Activated CD4-positive, alpha-beta memory T cell treated with anti-CD3 and anti-CD28 coated beads for 36 hours (primary cell): ENCODE results near the gene OARD1. TPM values are rescaled to one million over a fixed set of nuclear protein-coding genes. Genes with fewer than 3 reads are reported as not detected.
"Not testable (repeated sequence)": the region's sequence is repeated elsewhere in the genome, so short reads cannot be mapped to it uniquely, and the experiment has no call there.

ENCODE experiments used
- CTCF ChIA-PET: fragments of 350-600 bp; sonication (Branson Sonifier 250); formaldehyde crosslinking; loops from one replicate; lab custom pipeline; 2021; ENCODE audit warnings: antibody characterized with exemption, inconsistent platforms; lab: Charles Lee
- POLR2A ChIA-PET: fragments of 350-600 bp; sonication (Branson Sonifier 250); formaldehyde crosslinking; loops from one replicate; lab custom pipeline; 2021; ENCODE audit warnings: antibody characterized with exemption; lab: Charles Lee
- DNase-seq: peaks from one replicate; pipeline ENCODE4 v3.0.0-alpha.2; 2020
- H3K27ac Mint-ChIP-seq: one replicate; pipeline ENCODE4 v1.8.0; 2021; ENCODE audit warnings: mixed read lengths
- H3K27me3 Mint-ChIP-seq: one replicate; pipeline ENCODE4 v1.8.0; 2021; ENCODE audit warnings: mixed read lengths
- H3K36me3 Mint-ChIP-seq: one replicate; pipeline ENCODE4 v1.8.0; 2021; ENCODE audit warnings: mixed read lengths
- H3K4me1 Mint-ChIP-seq: one replicate; pipeline ENCODE4 v1.8.0; 2021; ENCODE audit warnings: low read depth, mixed read lengths
- H3K4me3 Mint-ChIP-seq: one replicate; pipeline ENCODE4 v1.8.0; 2021; ENCODE audit warnings: mild to moderate bottlenecking, mixed read lengths
- H3K9me3 Mint-ChIP-seq: one replicate; pipeline ENCODE4 v1.8.0; 2021; ENCODE audit warnings: mixed read lengths
- intact Hi-C: fragments of 100-400 bp; cut with micrococcal nuclease; formaldehyde crosslinking; loops from one replicate; pipeline ENCODE4 v1.15.1; 2023
- total RNA-seq, 2 experiments: library from RNA; stranded (reverse); gene quantifications; one replicate each; pipeline ENCODE4 v1.2.3, GENCODE V29; 2021

Gene OARD1
- 10 to 100 TPM; 40.5 to 42.9 TPM for total RNA-seq

GRCh38 chr6:41071923-41072835 is at the start of gene OARD1:
OARD1 (minus strand) TSS chr6:41072356; CDS start chr6:41071634, 722 bp downstream.
- Mint-ChIP-seq H3K4me1 (peaks cover 51% of the 10 kb centered on the region), H3K36me3 (peaks cover 32% of the 10 kb centered on the region), H3K9me3 (no peaks in the 10 kb centered on the region), H3K27ac (peak within 1 kb of the TSS; percentile 98), H3K4me3 (peak within 1 kb of the TSS; percentile 93), H3K27me3 (no peaks in the 10 kb centered on the region)
- peak; percentile 100 for DNase-seq
- CTCF ChIA-PET, result interaction anchor here (1.1 to 1.7 kb wide), 4 partner anchors 33 to 110 kb away, joined by 3 to 7 read pairs (median 5); partner anchors contain the start of gene UNC5CL
- intact Hi-C loops, result loop anchor here (1.0 to 5.0 kb wide), 8 partner anchors 45 to 1957 kb away; partner anchors contain the start of genes FOXP4, KCNK5, SAYSD1 and TFEB
- POLR2A ChIA-PET, result interaction anchor here (1.0 kb wide), 1 partner anchor 32 kb away, joined by 3 read pairs; no protein-coding TSS in a partner anchor

GRCh38 chr6:41120058-41120457 is 47.9 kb upstream of the OARD1 start:
- H3K4me3 Mint-ChIP-seq, result no peak overlapping the region
- ChIA-PET CTCF (no interaction called here), POLR2A (no interaction called here)
- no peak overlapping the region for H3K27ac Mint-ChIP-seq
- no peaks in the 10 kb centered on the region for H3K27me3 Mint-ChIP-seq
- H3K36me3 Mint-ChIP-seq, result peaks cover 16% of the 10 kb centered on the region
- H3K9me3 Mint-ChIP-seq, result no peaks in the 10 kb centered on the region
- intact Hi-C loops, result no loop called here
- DNase-seq, result no peak
- no peaks in the 10 kb centered on the region for H3K4me1 Mint-ChIP-seq

- Mint-ChIP-seq H3K9me3 (no peaks in the 10 kb centered on the region), H3K4me3 (no peak overlapping the region), H3K27ac (no peak overlapping the region), H3K27me3 (no peaks in the 10 kb centered on the region), H3K4me1 (no peaks in the 10 kb centered on the region), H3K36me3 (peaks cover 15% of the 10 kb centered on the region)
- no peak for DNase-seq
- ChIA-PET POLR2A (no interaction called here), CTCF (no interaction called here)
- intact Hi-C loops, result no loop called here
Measured at GRCh38 chr6:41119508-41119907, 47.4 kb upstream of the OARD1 start.

GRCh38 chr6:41115027-41115426 is 42.9 kb upstream of the OARD1 start:
- CTCF ChIA-PET, H3K4me1 Mint-ChIP-seq, H3K27ac Mint-ChIP-seq, DNase-seq, intact Hi-C loops, H3K9me3 Mint-ChIP-seq, H3K4me3 Mint-ChIP-seq, H3K36me3 Mint-ChIP-seq, H3K27me3 Mint-ChIP-seq, POLR2A ChIA-PET: not testable (repeated sequence)

- no peak for DNase-seq
- H3K4me1 Mint-ChIP-seq, result no peaks in the 10 kb centered on the region
- POLR2A ChIA-PET, result no interaction called here
- CTCF ChIA-PET, result interaction anchor here (3.1 kb wide), 1 partner anchor 71 kb away, joined by 9 read pairs; no protein-coding TSS in a partner anchor
- H3K4me3 Mint-ChIP-seq, result no peak overlapping the region
- H3K27ac Mint-ChIP-seq, result no peak overlapping the region
- intact Hi-C loops, result no loop called here
- no peaks in the 10 kb centered on the region for H3K9me3 Mint-ChIP-seq
- peaks cover 5% of the 10 kb centered on the region for H3K36me3 Mint-ChIP-seq
- H3K27me3 Mint-ChIP-seq, result no peaks in the 10 kb centered on the region
Measured at GRCh38 chr6:41111017-41111416, 38.9 kb upstream of the OARD1 start.

GRCh38 chr6:41103847-41104246 is 31.7 kb upstream of the OARD1 start:
- DNase-seq, result no peak
- intact Hi-C loops, result loop anchor here (2.0 to 5.0 kb wide), 2 partner anchors 38 to 97 kb away; partner anchors contain the start of gene TREML2
- H3K27me3 Mint-ChIP-seq, result no peaks in the 10 kb centered on the region
- POLR2A ChIA-PET, result interaction anchor here (1.5 kb wide), 1 partner anchor 31 kb away, joined by 3 read pairs; the partner anchor contains the start of gene NFYA
- H3K9me3 Mint-ChIP-seq, result no peaks in the 10 kb centered on the region
- no peaks in the 10 kb centered on the region for H3K4me1 Mint-ChIP-seq
- H3K4me3 Mint-ChIP-seq, result no peak overlapping the region
- H3K36me3 Mint-ChIP-seq, result peaks cover 27% of the 10 kb centered on the region
- no peak overlapping the region for H3K27ac Mint-ChIP-seq
- CTCF ChIA-PET, result interaction anchor here (0.7 to 2.8 kb wide), 8 partner anchors 11 to 175 kb away, joined by 3 to 14 read pairs (median 4); no protein-coding TSS in a partner anchor

- DNase-seq, result no peak
- intact Hi-C loops, result loop anchor here (5.0 kb wide), 1 partner anchor 41 kb away; no protein-coding TSS in a partner anchor
- H3K27ac Mint-ChIP-seq, result no peak overlapping the region
- no peaks in the 10 kb centered on the region for H3K27me3 Mint-ChIP-seq
- no peaks in the 10 kb centered on the region for H3K4me1 Mint-ChIP-seq
- ChIA-PET CTCF (interaction anchor here (1.0 kb wide), 1 partner anchor 81 kb away, joined by 3 read pairs; no protein-coding TSS in a partner anchor), POLR2A (no interaction called here)
- peaks cover 46% of the 10 kb centered on the region for H3K36me3 Mint-ChIP-seq
- H3K4me3 Mint-ChIP-seq, result no peak overlapping the region
- H3K9me3 Mint-ChIP-seq, result no peaks in the 10 kb centered on the region
Measured at GRCh38 chr6:41100871-41101287, 28.7 kb upstream of the OARD1 start.

- intact Hi-C loops, result no loop called here
- H3K27ac Mint-ChIP-seq, result no peak overlapping the region
- H3K4me3 Mint-ChIP-seq, result no peak overlapping the region
- no peak for DNase-seq
- H3K27me3 Mint-ChIP-seq, result no peaks in the 10 kb centered on the region
- H3K36me3 Mint-ChIP-seq, result peaks cover 63% of the 10 kb centered on the region
- H3K4me1 Mint-ChIP-seq, result no peaks in the 10 kb centered on the region
- no peaks in the 10 kb centered on the region for H3K9me3 Mint-ChIP-seq
- POLR2A ChIA-PET, result no interaction called here
- CTCF ChIA-PET, result no interaction called here
Measured at GRCh38 chr6:41098366-41098765, 26.2 kb upstream of the OARD1 start.

GRCh38 chr6:41097467-41098090 is 25.4 kb upstream of the OARD1 start:
- ChIA-PET CTCF (no interaction called here), POLR2A (no interaction called here)
- Mint-ChIP-seq H3K27me3 (no peaks in the 10 kb centered on the region), H3K4me3 (no peak overlapping the region), H3K4me1 (no peaks in the 10 kb centered on the region), H3K27ac (no peak overlapping the region), H3K36me3 (peaks cover 65% of the 10 kb centered on the region), H3K9me3 (no peaks in the 10 kb centered on the region)
- intact Hi-C loops, result no loop called here
- DNase-seq, result no peak

- Mint-ChIP-seq H3K27me3 (no peaks in the 10 kb centered on the region), H3K27ac (no peak overlapping the region), H3K36me3 (peaks cover 67% of the 10 kb centered on the region), H3K4me3 (no peak overlapping the region), H3K9me3 (no peaks in the 10 kb centered on the region), H3K4me1 (no peaks in the 10 kb centered on the region)
- DNase-seq, result no peak
- ChIA-PET POLR2A (interaction anchor here (0.7 kb wide), 1 partner anchor 333 kb away, joined by 4 read pairs; no protein-coding TSS in a partner anchor), CTCF (interaction anchor here (0.6 to 3.5 kb wide), 4 partner anchors 11 to 498 kb away, joined by 3 to 29 read pairs (median 4); no protein-coding TSS in a partner anchor)
- intact Hi-C loops, result loop anchor here (2.0 kb wide), 1 partner anchor 225 kb away; no protein-coding TSS in a partner anchor
Measured at GRCh38 chr6:41093729-41094128, 21.6 kb upstream of the OARD1 start.

- H3K4me3 Mint-ChIP-seq, result no peak overlapping the region
- CTCF ChIA-PET, result interaction anchor here (0.6 to 3.5 kb wide), 10 partner anchors 10 to 226 kb away, joined by 3 to 29 read pairs (median 4); no protein-coding TSS in a partner anchor
- DNase-seq, result no peak
- POLR2A ChIA-PET, result no interaction called here
- intact Hi-C loops, result loop anchor here (1.0 to 2.0 kb wide), 2 partner anchors 90 to 226 kb away; no protein-coding TSS in a partner anchor
- no peak overlapping the region for H3K27ac Mint-ChIP-seq
- H3K36me3 Mint-ChIP-seq, result peaks cover 57% of the 10 kb centered on the region
- H3K9me3 Mint-ChIP-seq, result no peaks in the 10 kb centered on the region
- no peaks in the 10 kb centered on the region for H3K4me1 Mint-ChIP-seq
- H3K27me3 Mint-ChIP-seq, result no peaks in the 10 kb centered on the region
Measured at GRCh38 chr6:41092421-41093140, 20.4 kb upstream of the OARD1 start.
